GM19452 (cell line): ENCODE results near the gene NFYC.

ENCODE experiments used
- ATAC-seq: cut with Tn5 transposase; IDR thresholded peaks from one replicate; pipeline ENCODE4 v1.9.1; 2021; ENCODE audit not compliant: unreplicated experiment

The NFYC gene

GRCh38 chr1:40794974-40795715, 103.6 kb downstream of the NFYC start:
- no peak for ATAC-seq

- no peak for ATAC-seq
These were observed 104.5 kb downstream of the NFYC start for GRCh38 chr1:40795811-40796586.

- no peak for ATAC-seq
These were observed 105.6 kb downstream of the NFYC start for GRCh38 chr1:40796939-40797667.

GRCh38 chr1:40797668-40798010, 106.1 kb downstream of the NFYC start:
- no peak for ATAC-seq

GRCh38 chr1:40798366-40799281, 107.1 kb downstream of the NFYC start:
- no peak for ATAC-seq

- no peak for ATAC-seq
These were observed 107.9 kb downstream of the NFYC start for GRCh38 chr1:40799351-40799867.

GRCh38 chr1:40801742-40802077, 110.2 kb downstream of the NFYC start:
- ATAC-seq: no peak

- no peak for ATAC-seq
These were observed 110.7 kb downstream of the NFYC start for GRCh38 chr1:40802078-40802741.

GRCh38 chr1:40802742-40803113, 111.2 kb downstream of the NFYC start:
- no peak for ATAC-seq

GRCh38 chr1:40803447-40803846, 111.9 kb downstream of the NFYC start:
- no peak for ATAC-seq

- ATAC-seq: no peak
These were observed 112.4 kb downstream of the NFYC start for GRCh38 chr1:40803902-40804301.

GRCh38 chr1:40806240-40806639, 114.7 kb downstream of the NFYC start:
- no peak for ATAC-seq

GRCh38 chr1:40806731-40807695, 115.5 kb downstream of the NFYC start:
- no peak for ATAC-seq

- ATAC-seq: no peak
These were observed 116.5 kb downstream of the NFYC start for GRCh38 chr1:40808002-40808401.

- no peak for ATAC-seq
These were observed 116.9 kb downstream of the NFYC start for GRCh38 chr1:40808444-40808843.

GRCh38 chr1:40808909-40809308, 117.4 kb downstream of the NFYC start:
- no peak for ATAC-seq

- no peak for ATAC-seq
These were observed 119.4 kb downstream of the NFYC start for GRCh38 chr1:40810927-40811326.

- no peak for ATAC-seq
These were observed 123.9 kb downstream of the NFYC start for GRCh38 chr1:40815420-40815819.

- no peak for ATAC-seq
These were observed 126.3 kb downstream of the NFYC start for GRCh38 chr1:40817791-40818263.
